CD4-positive, CD25-positive, alpha-beta regulatory T cell (primary cell): Measurements from ENCODE around the gene BPI. TPM values are rescaled to one million over a fixed set of nuclear protein-coding genes. Genes with fewer than 3 reads are reported as not detected.

Source experiments
- ATAC-seq, 2 donors: fragments of 150-1000 bp; cut with Tn5 transposase; one replicate each; pipeline ENCODE4 v1.10.0; 2021; ENCODE audit warnings: low read depth in 2 of 2, moderate number of reproducible peaks in 2 of 2, moderate library complexity in 1 of 2
- DNase-seq, 3 donors: peaks; one replicate each; pipeline versions ENCODE4 v3.0.0 to v3.0.0-alpha.2; 2012 to 2022; ENCODE audit warnings: mixed read lengths in 1 of 3
- H3K27ac ChIP-seq: one replicate; pipeline ENCODE4 v1.7.0; 2013; ENCODE audit warnings: mild to moderate bottlenecking, low read length; ENCODE audit not compliant: insufficient read depth, poor library complexity, severe bottlenecking
- H3K27me3 ChIP-seq: one replicate; pipeline ENCODE4 v1.7.0; 2013; ENCODE audit warnings: low read length; ENCODE audit not compliant: control insufficient read depth, insufficient read depth
- H3K36me3 ChIP-seq: one replicate; pipeline ENCODE4 v1.7.0; 2013; ENCODE audit warnings: mild to moderate bottlenecking, low read length, moderate library complexity; ENCODE audit not compliant: control insufficient read depth, insufficient read depth
- H3K4me1 ChIP-seq: 2 replicates; pipeline ENCODE4 v1.7.0; 2013; ENCODE audit warnings: mild to moderate bottlenecking, low read length; ENCODE audit not compliant: insufficient read depth, control insufficient read depth, poor library complexity, severe bottlenecking
- H3K4me3 ChIP-seq: one replicate; pipeline ENCODE4 v1.7.0; 2013; ENCODE audit warnings: low read depth, mild to moderate bottlenecking, low read length, moderate library complexity
- H3K9me3 ChIP-seq, 2 experiments: 1 replicate in 1 of 2; 2 replicates in 1 of 2; pipeline ENCODE4 v1.7.0; 2013; ENCODE audit warnings: low read length in 2 of 2, mild to moderate bottlenecking in 1 of 2, moderate library complexity in 1 of 2; ENCODE audit not compliant: control insufficient read depth in 2 of 2
- H3K27ac Mint-ChIP-seq, 3 donors: one replicate each; pipeline ENCODE4 v1.8.0; 2020 to 2022; ENCODE audit warnings: mild to moderate bottlenecking in 3 of 3, mixed read lengths in 3 of 3, moderate library complexity in 2 of 3
- H3K27me3 Mint-ChIP-seq: one replicate; pipeline ENCODE4 v1.8.0; 2022; ENCODE audit warnings: mild to moderate bottlenecking, mixed read lengths
- H3K36me3 Mint-ChIP-seq: one replicate; pipeline ENCODE4 v1.8.0; 2020; ENCODE audit warnings: mixed read lengths
- H3K4me1 Mint-ChIP-seq, 4 donors: one replicate each; pipeline ENCODE4 v1.8.0; 2020 to 2022; ENCODE audit warnings: mixed read lengths in 4 of 4, mild to moderate bottlenecking in 1 of 4
- H3K4me3 Mint-ChIP-seq, 4 donors: one replicate each; pipeline ENCODE4 v1.8.0; 2020 to 2022; ENCODE audit warnings: mild to moderate bottlenecking in 4 of 4, mixed read lengths in 4 of 4, moderate library complexity in 3 of 4
- H3K9me3 Mint-ChIP-seq, 7 donors: one replicate each; pipeline ENCODE4 v1.8.0; 2020 to 2022; ENCODE audit warnings: mixed read lengths in 7 of 7, mild to moderate bottlenecking in 3 of 7, moderate library complexity in 2 of 7
- polyA plus RNA-seq, 4 donors: library from polyadenylated mRNA; unstranded; fragments of 300-500 nt; fragmentation: Illumina TruSeq; gene quantifications; one replicate each; pipeline ENCODE4 v1.2.3, GENCODE V29; 2021
- total RNA-seq: library from RNA; stranded (reverse); gene quantifications from one replicate; pipeline ENCODE4 v1.2.3, GENCODE V29; 2022

The BPI gene
- total and polyA plus RNA-seq, 5 donors from 2014 or later: not detected

GRCh38 chr20:38270869-38271605 is 32.9 kb upstream of the BPI start:
- Mint-ChIP-seq H3K9me3 (peaks cover 0 to 7% (median 0%) of the 10 kb centered on the region in 7 donors), H3K4me1 (peaks cover 0 to 2% (median 0%) of the 10 kb centered on the region in 4 donors), H3K36me3 (no peaks in the 10 kb centered on the region), H3K27ac (no peak overlapping the region), H3K4me3 (no peak overlapping the region), H3K27me3 (peaks cover 14% of the 10 kb centered on the region)
- Histone ChIP-seq H3K4me1 (no peaks in the 10 kb centered on the region), H3K9me3 (no peaks in the 10 kb centered on the region), H3K27me3 (peaks cover 2% of the 10 kb centered on the region), H3K4me3 (no peak overlapping the region), H3K36me3 (no peaks in the 10 kb centered on the region), H3K27ac (no peak overlapping the region)
- DNase-seq (no peak), ATAC-seq (no peak)

- Histone ChIP-seq H3K36me3 (no peaks in the 10 kb centered on the region), H3K4me3 (no peak overlapping the region), H3K9me3 (no peaks in the 10 kb centered on the region), H3K4me1 (no peaks in the 10 kb centered on the region), H3K27ac (no peak overlapping the region), H3K27me3 (peaks cover 2% of the 10 kb centered on the region)
- H3K9me3 Mint-ChIP-seq: peaks cover 0 to 7% (median 0%) of the 10 kb centered on the region in 7 donors
- no peak overlapping the region for H3K4me3 Mint-ChIP-seq
- no peak overlapping the region for H3K27ac Mint-ChIP-seq
- peaks cover 0 to 2% (median 0%) of the 10 kb centered on the region in 4 donors for H3K4me1 Mint-ChIP-seq
- no peak for DNase-seq
- H3K27me3 Mint-ChIP-seq: peaks cover 8% of the 10 kb centered on the region
- ATAC-seq: no peak
- no peaks in the 10 kb centered on the region for H3K36me3 Mint-ChIP-seq
Observed at GRCh38 chr20:38271608-38272120, 32.3 kb upstream of the BPI start.

GRCh38 chr20:38272398-38272797 is 31.6 kb upstream of the BPI start:
- no peak overlapping the region for H3K4me3 Mint-ChIP-seq
- Histone ChIP-seq H3K4me3 (no peak overlapping the region), H3K4me1 (no peaks in the 10 kb centered on the region), H3K27ac (no peak overlapping the region), H3K27me3 (peaks cover 2% of the 10 kb centered on the region), H3K36me3 (no peaks in the 10 kb centered on the region), H3K9me3 (no peaks in the 10 kb centered on the region)
- peaks cover 0 to 2% (median 0%) of the 10 kb centered on the region in 4 donors for H3K4me1 Mint-ChIP-seq
- H3K27ac Mint-ChIP-seq: no peak overlapping the region
- peaks cover 7% of the 10 kb centered on the region for H3K27me3 Mint-ChIP-seq
- no peak for DNase-seq
- no peaks in the 10 kb centered on the region for H3K36me3 Mint-ChIP-seq
- peaks cover 0 to 7% (median 0%) of the 10 kb centered on the region in 7 donors for H3K9me3 Mint-ChIP-seq
- ATAC-seq: no peak

- DNase-seq: no peak
- Mint-ChIP-seq H3K4me3 (no peak overlapping the region), H3K9me3 (peaks cover 0 to 7% (median 0%) of the 10 kb centered on the region in 7 donors), H3K36me3 (no peaks in the 10 kb centered on the region), H3K27ac (no peak overlapping the region), H3K27me3 (peaks cover 4% of the 10 kb centered on the region), H3K4me1 (peaks cover 0 to 2% (median 0%) of the 10 kb centered on the region in 4 donors)
- no peak for ATAC-seq
- Histone ChIP-seq H3K4me3 (no peak overlapping the region), H3K4me1 (no peaks in the 10 kb centered on the region), H3K36me3 (no peaks in the 10 kb centered on the region), H3K27me3 (peaks cover 2% of the 10 kb centered on the region), H3K27ac (no peak overlapping the region), H3K9me3 (no peaks in the 10 kb centered on the region)
Observed at GRCh38 chr20:38272961-38273360, 31.0 kb upstream of the BPI start.

GRCh38 chr20:38275815-38276550 is 28.0 kb upstream of the BPI start:
- H3K27me3 Mint-ChIP-seq: no peaks in the 10 kb centered on the region
- H3K4me1 ChIP-seq: no peaks in the 10 kb centered on the region
- no peak overlapping the region for H3K27ac ChIP-seq
- no peaks in the 10 kb centered on the region for H3K36me3 Mint-ChIP-seq
- H3K4me3 Mint-ChIP-seq: no peak overlapping the region
- H3K36me3 ChIP-seq: no peaks in the 10 kb centered on the region
- H3K27ac Mint-ChIP-seq: no peak overlapping the region
- H3K9me3 Mint-ChIP-seq: peaks cover 0 to 3% (median 0%) of the 10 kb centered on the region in 7 donors
- H3K4me3 ChIP-seq: no peak overlapping the region
- no peaks in the 10 kb centered on the region for H3K27me3 ChIP-seq
- no peaks in the 10 kb centered on the region for H3K9me3 ChIP-seq
- no peak for ATAC-seq
- peaks cover 0 to 2% (median 0%) of the 10 kb centered on the region in 4 donors for H3K4me1 Mint-ChIP-seq
- DNase-seq: peak in 1 of 3 donors; percentile 23

GRCh38 chr20:38277285-38277684 is 26.7 kb upstream of the BPI start:
- no peaks in the 10 kb centered on the region for H3K4me1 ChIP-seq
- Mint-ChIP-seq H3K27ac (no peak overlapping the region), H3K36me3 (no peaks in the 10 kb centered on the region), H3K9me3 (peaks cover 0 to 3% (median 0%) of the 10 kb centered on the region in 7 donors), H3K4me3 (no peak overlapping the region), H3K27me3 (no peaks in the 10 kb centered on the region), H3K4me1 (peaks cover 0 to 2% (median 0%) of the 10 kb centered on the region in 4 donors)
- H3K27me3 ChIP-seq: no peaks in the 10 kb centered on the region
- no peaks in the 10 kb centered on the region for H3K36me3 ChIP-seq
- H3K27ac ChIP-seq: no peak overlapping the region
- ATAC-seq (no peak), DNase-seq (no peak)
- H3K4me3 ChIP-seq: no peak overlapping the region
- no peaks in the 10 kb centered on the region for H3K9me3 ChIP-seq

- no peaks in the 10 kb centered on the region for H3K27me3 ChIP-seq
- H3K4me1 ChIP-seq: no peaks in the 10 kb centered on the region
- no peak overlapping the region for H3K4me3 ChIP-seq
- H3K27me3 Mint-ChIP-seq: no peaks in the 10 kb centered on the region
- peaks cover 0 to 3% (median 0%) of the 10 kb centered on the region in 7 donors for H3K9me3 Mint-ChIP-seq
- no peaks in the 10 kb centered on the region for H3K9me3 ChIP-seq
- H3K36me3 Mint-ChIP-seq: no peaks in the 10 kb centered on the region
- DNase-seq (no peak), ATAC-seq (no peak)
- H3K27ac ChIP-seq: no peak overlapping the region
- no peak overlapping the region for H3K4me3 Mint-ChIP-seq
- H3K27ac Mint-ChIP-seq: no peak overlapping the region
- peaks cover 0 to 2% (median 0%) of the 10 kb centered on the region in 4 donors for H3K4me1 Mint-ChIP-seq
- no peaks in the 10 kb centered on the region for H3K36me3 ChIP-seq
Observed at GRCh38 chr20:38277691-38278090, 26.3 kb upstream of the BPI start.
